Erythroblast (primary cell): ENCODE results near the gene HNRNPC.
"Not testable (repeated sequence)": the region's sequence is repeated elsewhere in the genome, so short reads cannot be mapped to it uniquely, and the experiment has no call there.

Experiments
- DNase-seq, 2 experiments: peaks; one replicate each; lab custom pipeline; 2025; lab: John Stamatoyannopoulos, UW
- GATA1 ChIP-seq: IDR thresholded peaks from 2 replicates; pipeline ENCODE4 v1.6.1; 2011; ENCODE audit warnings: low read depth, mild to moderate bottlenecking, control low read depth, low read length, moderate library complexity
- POLR2A ChIP-seq: IDR thresholded peaks from 2 replicates; pipeline ENCODE4 v1.6.1; 2011; ENCODE audit warnings: mild to moderate bottlenecking, low read length

Gene HNRNPC

GRCh38 chr14:21244544-21244943 is 24.7 kb downstream of the HNRNPC start:
- no peak for DNase-seq

DNA sequence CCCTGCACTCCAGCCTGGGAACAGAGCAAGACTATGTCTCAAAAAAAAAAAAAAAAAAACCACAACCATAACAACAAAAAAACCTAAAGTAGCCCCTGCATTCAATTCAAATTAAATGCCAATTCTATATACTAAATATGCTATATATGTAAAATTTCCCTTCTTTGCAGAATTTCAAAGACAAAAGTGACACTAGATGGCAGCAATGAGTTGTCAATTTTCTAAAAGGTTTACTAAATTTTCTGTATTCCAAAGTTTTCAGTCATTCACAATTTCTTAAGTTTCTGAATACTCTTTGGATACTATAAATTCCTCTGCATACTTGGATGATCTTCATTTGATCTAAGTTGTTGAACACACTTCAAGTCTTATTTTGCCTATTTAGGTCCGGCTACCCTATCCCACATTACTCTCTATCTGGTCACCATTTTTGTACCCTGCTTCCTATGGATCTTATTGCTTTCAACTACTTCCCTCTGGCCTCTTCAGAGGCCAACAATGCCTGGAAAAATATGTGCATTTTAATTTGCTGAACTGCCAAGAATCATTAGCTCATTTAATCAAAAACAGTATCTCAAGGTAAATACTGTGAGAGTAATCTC is 27.9 kb downstream of the HNRNPC start:
- no peak for TF ChIP-seq POLR2A
- TF ChIP-seq GATA1: no peak
- peak; percentile 45 to 65 for DNase-seq

More at GRCh38 chr14:21244544-21244943, 24.7 kb downstream of the HNRNPC start:
- TF ChIP-seq POLR2A (no peak), GATA1 (no peak)

GRCh38 chr14:21240417-21240816 is 28.8 kb downstream of the HNRNPC start:
- TF ChIP-seq GATA1 (no peak), POLR2A (no peak)
- no peak for DNase-seq

- DNase-seq: no peak
- TF ChIP-seq POLR2A (no peak), GATA1 (no peak)
These were observed 30.3 kb downstream of the HNRNPC start for GRCh38 chr14:21238823-21239518.

- TF ChIP-seq GATA1: no peak
- no peak for TF ChIP-seq POLR2A
- DNase-seq: no peak
These were observed 32.1 kb downstream of the HNRNPC start for GRCh38 chr14:21236948-21237797.

DNA sequence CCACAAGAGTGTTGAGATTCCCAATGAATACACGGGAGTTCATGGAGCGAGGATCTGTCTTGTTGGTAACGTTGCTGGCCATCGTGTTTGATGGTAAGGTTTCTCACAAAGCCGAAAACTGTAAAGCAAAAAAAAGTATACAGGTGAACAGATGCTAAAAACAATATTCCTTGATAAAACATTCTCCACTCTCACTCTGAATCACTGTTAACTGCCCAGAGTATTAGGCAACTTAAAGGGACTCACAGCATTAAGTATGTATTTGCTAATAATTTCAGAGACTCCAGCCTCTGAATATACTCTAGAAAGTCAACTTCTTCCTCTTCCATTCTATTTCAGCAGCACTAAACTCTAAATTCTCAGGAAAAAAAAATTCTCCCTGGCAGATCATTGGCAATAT is 35.1 kb downstream of the HNRNPC start:
- TF ChIP-seq POLR2A: no peak

GRCh38 chr14:21233457-21234076 is 35.7 kb downstream of the HNRNPC start:
- TF ChIP-seq GATA1: no peak
- no peak for TF ChIP-seq POLR2A
- DNase-seq: no peak

More for the DNA sequence above, 35.1 kb downstream of the HNRNPC start:
- no peak for DNase-seq

DNA sequence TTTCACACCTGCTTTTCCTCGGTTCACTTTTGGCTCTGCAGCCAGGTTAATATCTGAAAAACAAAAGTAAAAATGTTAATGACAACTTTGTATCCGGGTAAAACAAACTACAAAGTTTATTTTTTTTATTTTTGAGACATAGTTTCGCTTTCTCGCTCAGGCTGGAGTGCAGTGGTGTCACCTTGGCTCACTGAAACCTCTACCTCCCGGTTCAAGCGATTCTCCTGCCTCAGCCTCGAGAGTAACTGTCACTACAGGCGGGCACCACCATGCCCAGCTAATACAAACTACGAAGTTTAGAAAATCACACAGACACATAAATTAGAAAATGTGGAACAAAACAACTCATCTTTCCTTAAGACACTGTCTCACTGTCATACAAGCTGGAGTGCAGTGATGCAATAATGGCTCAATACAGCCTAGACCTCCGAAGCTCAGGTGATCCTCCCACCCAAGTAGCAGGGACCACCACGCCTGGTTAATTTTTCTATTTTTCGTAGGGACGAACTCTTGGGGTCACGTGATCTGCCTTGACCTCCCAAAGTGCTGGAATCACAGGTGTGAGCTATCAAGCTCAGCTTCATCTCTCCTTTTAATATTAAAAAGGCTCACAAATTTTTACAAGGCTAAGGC is 38.1 kb downstream of the HNRNPC start:
- no peak for TF ChIP-seq GATA1
- TF ChIP-seq POLR2A: no peak
- no peak for DNase-seq

DNA sequence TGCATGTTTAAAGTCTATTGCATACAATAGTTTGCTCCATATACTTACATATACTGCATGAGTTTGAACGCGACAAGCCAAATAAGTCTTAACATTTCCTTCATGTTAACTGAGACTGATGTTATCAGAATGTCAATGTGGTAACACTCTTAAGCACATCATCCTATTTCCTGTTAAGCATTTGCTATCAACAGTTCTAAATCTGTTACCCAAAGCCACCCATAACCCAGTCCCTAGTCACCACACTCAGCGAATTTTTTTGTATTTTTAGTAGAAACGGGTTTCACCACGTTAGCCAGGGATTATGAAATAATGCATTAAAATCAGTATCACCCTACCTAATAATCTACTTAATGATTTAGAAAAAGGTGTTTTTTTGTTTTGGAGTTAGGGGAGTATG is 39.4 kb downstream of the HNRNPC start:
- TF ChIP-seq POLR2A (no peak), GATA1 (no peak)
- DNase-seq: no peak

- TF ChIP-seq POLR2A: no peak
- TF ChIP-seq GATA1: no peak
- DNase-seq: no peak
These were observed 41.3 kb downstream of the HNRNPC start for GRCh38 chr14:21227981-21228380.

DNA sequence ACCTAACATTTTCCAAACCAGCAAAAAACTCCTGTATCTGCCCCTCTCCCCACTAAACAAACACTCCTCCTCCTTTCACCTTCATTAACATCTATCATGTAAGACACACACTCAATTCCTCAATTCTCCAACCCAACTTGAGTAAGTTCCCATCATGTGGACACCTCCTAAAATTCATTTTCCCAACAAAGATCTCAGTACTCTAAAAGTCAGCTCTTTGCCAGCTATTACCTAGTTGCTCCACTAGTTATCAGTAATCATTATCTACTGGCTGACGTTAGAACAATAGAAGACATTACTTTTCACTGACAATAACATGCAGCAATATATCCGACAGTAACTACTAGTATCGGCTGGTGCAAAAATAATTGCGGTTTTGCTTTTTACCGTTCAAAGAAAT is 42.1 kb downstream of the HNRNPC start:
- DNase-seq: no peak
- TF ChIP-seq POLR2A: no peak
- TF ChIP-seq GATA1: no peak

- DNase-seq: no peak
- TF ChIP-seq POLR2A (no peak), GATA1 (no peak)
These were observed 42.8 kb downstream of the HNRNPC start for GRCh38 chr14:21226467-21226866.

DNA sequence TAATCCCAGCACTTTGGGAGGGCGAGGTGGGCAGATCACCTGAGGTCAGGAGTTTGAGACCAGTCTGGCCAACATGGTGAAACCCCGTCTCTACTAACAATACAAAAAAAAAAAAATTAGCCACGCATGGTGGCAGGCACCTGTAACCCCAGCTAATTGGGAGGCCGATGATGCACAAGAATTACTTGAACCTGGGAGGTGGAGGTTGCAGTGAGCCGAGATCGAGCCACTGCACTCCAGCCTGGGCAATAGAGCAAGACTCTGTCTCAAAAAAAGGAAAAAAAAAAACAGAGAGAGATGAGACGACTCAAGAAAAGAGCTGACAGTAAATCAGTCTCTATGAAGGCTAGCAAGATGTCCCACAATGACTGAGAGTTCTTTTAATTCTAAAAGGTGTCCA is 44.1 kb downstream of the HNRNPC start:
- not testable (repeated sequence) for DNase-seq

GRCh38 chr14:21220874-21221477 is 48.3 kb downstream of the HNRNPC start:
- TF ChIP-seq GATA1 (no peak), POLR2A (no peak)
- DNase-seq: no peak
